Left ventricle myocardium inferior (tissue), 1 donor: Measurements from ENCODE around the gene PLAU. TPM values are rescaled to one million over a fixed set of nuclear protein-coding genes. Genes with fewer than 3 reads are reported as not detected.
A peak's percentile ranks its signal among the peaks of the same experiment; 100 is the strongest.

Experiments used
- DNase-seq: peaks from one replicate; pipeline ENCODE4 v3.0.0-alpha.2; 2020
- H3K27ac ChIP-seq: fragments of 200-600 bp; replicated peaks from 2 replicates; pipeline ENCODE4 v1.8.0; 2021
- H3K27me3 ChIP-seq: fragments of 200-600 bp; 2 replicates; pipeline ENCODE4 v1.8.0; 2021; ENCODE audit warnings: low read depth
- H3K36me3 ChIP-seq: fragments of 200-600 bp; 2 replicates; pipeline ENCODE4 v1.8.0; 2021
- H3K4me1 ChIP-seq: fragments of 200-600 bp; 2 replicates; pipeline ENCODE4 v1.8.0; 2021
- H3K4me3 ChIP-seq: fragments of 200-600 bp; 2 replicates; pipeline ENCODE4 v1.8.0; 2021; ENCODE audit warnings: mild to moderate bottlenecking, moderate library complexity
- H3K9me3 ChIP-seq: fragments of 200-600 bp; replicated peaks from 2 replicates; pipeline ENCODE4 v1.8.0; 2021
- intact Hi-C: fragments of 100-400 bp; cut with micrococcal nuclease; formaldehyde crosslinking; loops from one replicate; pipeline ENCODE4 v1.11.0; 2022
- total RNA-seq: library from RNA; stranded (reverse); fragmentation: NEBNext Ultra II Directional; extraction: Animal tissue kit (Norgen Biotek cat#: 25700); gene quantifications from one replicate; pipeline ENCODE4 v1.2.1, GENCODE V29; 2021
- TF ChIP-seq, protein P1 (sequence below): fragments of 200-600 bp; IDR thresholded peaks from 2 replicates; pipeline ENCODE4 v1.8.0; 2021; ENCODE audit warnings: antibody characterized with exemption, mild to moderate bottlenecking, borderline replicate concordance
- donor health status: DM: no; HTN: yes; CAD: no; lungs with severe emphysema.

Gene PLAU
- total RNA-seq, 1 donor from 2014 or later = 4.9 TPM

DNA sequence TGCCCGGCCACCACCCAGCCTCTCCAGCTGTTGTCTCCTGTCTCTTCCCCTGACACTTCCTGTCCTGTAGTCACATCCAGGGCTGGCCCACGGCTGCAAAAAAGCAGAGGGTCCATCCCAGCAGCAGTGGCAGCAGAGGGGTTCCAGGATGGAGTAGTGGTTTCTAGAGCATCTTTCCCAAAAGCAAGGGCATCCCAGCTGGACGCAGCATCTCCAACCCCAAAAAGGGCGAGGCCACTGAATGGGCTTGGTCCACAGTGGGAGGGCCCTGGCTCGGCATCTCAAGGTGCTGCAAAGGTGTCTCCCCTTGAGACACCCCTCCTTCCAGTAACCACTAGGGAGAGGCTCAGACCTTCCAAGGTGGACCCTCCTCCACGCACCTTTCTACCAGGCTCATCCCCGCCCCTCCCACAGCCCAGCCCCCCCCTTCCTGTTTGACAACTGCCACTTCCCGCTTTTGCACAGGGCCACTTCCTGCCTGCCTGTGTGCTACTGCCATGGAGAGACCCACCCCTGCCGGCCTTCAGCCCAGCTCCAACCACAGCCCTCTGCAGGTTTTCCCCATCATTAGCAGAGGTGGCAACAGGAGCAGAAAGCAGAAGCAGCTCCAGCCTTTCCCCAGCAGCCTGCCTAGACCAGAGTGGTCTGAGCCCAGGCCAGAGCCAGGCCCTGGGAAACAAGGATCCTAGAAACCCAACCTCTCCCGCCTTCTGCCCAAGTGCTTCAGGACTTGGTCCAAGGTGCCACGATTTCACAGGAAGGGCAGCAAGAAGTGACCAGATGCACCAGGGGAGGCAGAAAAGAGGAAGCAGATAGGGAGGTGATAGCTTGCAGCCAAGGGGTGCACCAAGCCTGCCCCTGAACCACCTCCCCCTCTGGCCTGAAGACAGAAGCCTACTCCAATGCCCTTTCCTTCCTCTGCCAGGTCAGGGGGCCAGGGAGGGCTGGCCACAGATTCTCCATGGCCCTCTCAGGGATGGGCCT, 45.2 kb upstream of the PLAU start:
- Histone ChIP-seq H3K36me3 (peaks cover 19% of the 10 kb centered on the region), H3K4me1 (peaks cover 45% of the 10 kb centered on the region), H3K4me3 (no peak overlapping the region), H3K27me3 (peaks cover 19% of the 10 kb centered on the region), H3K9me3 (no peaks in the 10 kb centered on the region), H3K27ac (peak overlapping the region; percentile 77)
- TF ChIP-seq, protein P1, sequence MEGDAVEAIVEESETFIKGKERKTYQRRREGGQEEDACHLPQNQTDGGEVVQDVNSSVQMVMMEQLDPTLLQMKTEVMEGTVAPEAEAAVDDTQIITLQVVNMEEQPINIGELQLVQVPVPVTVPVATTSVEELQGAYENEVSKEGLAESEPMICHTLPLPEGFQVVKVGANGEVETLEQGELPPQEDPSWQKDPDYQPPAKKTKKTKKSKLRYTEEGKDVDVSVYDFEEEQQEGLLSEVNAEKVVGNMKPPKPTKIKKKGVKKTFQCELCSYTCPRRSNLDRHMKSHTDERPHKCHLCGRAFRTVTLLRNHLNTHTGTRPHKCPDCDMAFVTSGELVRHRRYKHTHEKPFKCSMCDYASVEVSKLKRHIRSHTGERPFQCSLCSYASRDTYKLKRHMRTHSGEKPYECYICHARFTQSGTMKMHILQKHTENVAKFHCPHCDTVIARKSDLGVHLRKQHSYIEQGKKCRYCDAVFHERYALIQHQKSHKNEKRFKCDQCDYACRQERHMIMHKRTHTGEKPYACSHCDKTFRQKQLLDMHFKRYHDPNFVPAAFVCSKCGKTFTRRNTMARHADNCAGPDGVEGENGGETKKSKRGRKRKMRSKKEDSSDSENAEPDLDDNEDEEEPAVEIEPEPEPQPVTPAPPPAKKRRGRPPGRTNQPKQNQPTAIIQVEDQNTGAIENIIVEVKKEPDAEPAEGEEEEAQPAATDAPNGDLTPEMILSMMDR = no peak
- peak; percentile 57 for DNase-seq
- intact Hi-C loops = no loop called here

DNA sequence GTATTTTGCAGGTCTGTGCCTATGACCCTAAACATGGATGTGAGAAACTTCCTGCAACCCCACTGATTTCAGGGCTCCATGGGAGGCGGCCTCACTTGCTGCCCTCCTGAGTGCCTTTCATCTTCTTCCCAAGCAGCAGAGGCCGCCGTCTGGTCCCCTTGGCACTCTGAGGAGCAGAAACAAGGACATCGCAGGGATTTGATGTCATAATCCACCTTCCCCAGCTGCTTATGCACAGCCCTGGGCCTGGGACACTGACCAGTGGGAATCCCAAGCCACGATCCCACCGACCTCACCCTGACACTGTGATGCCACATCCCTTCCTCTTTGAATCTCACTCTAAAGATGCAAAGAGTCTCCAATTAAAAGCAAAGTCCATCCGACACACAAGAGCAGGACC, 44.3 kb upstream of the PLAU start:
- Histone ChIP-seq H3K27ac (peak overlapping the region; percentile 77), H3K36me3 (peaks cover 20% of the 10 kb centered on the region), H3K4me3 (no peak overlapping the region), H3K4me1 (peaks cover 45% of the 10 kb centered on the region), H3K27me3 (peaks cover 14% of the 10 kb centered on the region), H3K9me3 (no peaks in the 10 kb centered on the region)
- no peak for DNase-seq
- intact Hi-C loops = no loop called here
- TF ChIP-seq, protein P1 = no peak

DNA sequence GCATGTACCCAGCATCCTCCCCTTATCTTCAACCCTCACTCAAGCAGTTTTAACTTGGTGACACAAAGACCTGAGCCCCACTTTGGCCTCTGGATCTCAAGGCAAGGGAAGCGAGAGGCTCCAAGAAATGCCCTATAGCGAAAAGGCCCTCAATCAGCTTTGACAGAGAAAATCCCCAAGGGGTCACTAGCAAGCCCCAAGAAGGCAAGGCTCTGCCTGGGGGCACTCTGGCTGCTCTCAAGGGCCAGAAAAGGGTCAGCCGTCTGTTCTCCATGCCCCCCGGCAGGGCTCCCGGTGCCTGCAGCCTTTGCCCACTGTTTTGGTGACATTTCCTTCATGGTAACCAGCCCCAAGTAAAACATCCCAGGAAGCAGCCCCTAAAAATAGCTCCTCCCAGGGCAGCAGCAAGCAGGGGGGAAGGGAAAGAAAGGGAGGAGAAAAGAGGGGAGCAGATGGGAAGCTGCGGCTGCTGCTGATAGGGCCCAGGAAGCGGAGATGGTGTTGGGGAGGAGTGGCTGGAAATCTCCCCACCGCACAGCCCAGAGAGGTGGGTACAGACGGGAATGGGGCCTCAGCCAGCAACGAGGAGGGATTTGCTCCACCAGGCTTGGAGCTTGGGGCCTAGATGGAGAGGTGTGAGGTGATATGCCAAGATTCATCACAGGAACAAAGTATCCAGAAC, 43.7 kb upstream of the PLAU start:
- no peaks in the 10 kb centered on the region for H3K9me3 ChIP-seq
- H3K36me3 ChIP-seq = peaks cover 20% of the 10 kb centered on the region
- intact Hi-C loops = no loop called here
- H3K27me3 ChIP-seq = peaks cover 14% of the 10 kb centered on the region
- TF ChIP-seq, protein P1 = no peak
- peaks cover 49% of the 10 kb centered on the region for H3K4me1 ChIP-seq
- no peak for DNase-seq
- H3K27ac ChIP-seq = peak overlapping the region; percentile 77
- H3K4me3 ChIP-seq = no peak overlapping the region

DNA sequence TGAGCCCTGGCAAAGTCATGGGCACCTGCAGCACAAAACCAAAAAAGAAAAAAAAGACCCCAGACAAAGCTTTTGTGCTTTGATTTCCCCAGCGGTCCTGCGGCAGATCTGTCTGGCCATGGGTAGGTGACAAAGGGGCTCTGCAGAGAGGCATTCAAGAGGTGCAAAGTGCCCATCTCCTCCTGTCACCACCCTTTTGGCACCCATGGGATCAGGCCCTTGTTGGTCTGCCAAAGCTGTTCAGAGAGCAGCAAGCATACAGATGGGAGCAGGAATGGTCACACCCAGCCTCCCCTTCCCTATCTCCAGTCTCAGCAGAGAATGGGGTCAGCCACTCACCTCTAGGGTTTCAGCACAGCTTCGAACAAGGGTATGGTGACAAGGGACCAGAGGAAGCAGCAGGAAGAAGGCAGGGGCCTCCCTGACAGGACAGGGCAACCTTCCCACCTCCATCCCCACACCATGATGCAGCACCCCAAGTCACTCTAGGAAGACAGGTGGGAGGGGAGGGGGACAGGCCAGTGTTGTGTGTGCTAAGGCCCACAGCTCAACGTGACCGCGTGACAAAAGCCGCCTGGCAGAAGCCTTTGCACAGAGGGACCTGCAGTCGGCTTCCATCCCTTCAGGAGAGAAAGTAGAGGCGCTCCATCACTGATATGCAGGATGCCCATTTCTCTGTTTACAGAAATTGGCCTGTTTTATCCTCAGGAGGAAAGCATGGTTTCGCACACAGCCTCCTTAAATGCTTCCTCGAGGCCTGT, 42.9 kb upstream of the PLAU start:
- TF ChIP-seq, protein P1 = no peak
- no peak overlapping the region for H3K4me3 ChIP-seq
- intact Hi-C loops = no loop called here

DNA sequence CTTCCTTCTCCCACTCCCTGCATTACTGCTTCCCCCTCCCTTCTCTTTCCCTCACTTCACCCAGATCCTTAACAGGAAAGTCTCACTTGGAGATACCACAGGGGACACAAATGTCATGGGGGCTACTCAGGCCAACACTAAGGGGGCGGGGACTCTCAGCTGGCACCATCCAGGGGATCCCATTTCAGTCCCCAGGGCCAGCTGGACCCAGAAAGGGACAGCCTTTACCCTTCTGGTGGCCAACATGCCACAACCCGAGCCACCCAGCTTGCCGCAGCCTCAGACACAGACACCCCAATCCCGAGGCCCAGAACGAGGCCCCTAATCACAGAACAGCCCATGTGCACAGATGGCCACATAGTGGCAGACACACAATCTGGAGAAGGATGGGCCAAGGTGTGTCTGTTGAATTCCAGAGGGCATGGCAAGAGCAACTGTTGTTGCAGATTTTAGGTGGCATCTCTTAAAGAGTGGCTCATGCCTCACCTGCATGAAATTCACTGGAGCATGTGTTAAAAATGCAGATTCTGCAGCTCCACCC, 42.2 kb upstream of the PLAU start:
- Histone ChIP-seq H3K4me3 (no peak overlapping the region), H3K4me1 (peaks cover 63% of the 10 kb centered on the region), H3K27me3 (peaks cover 14% of the 10 kb centered on the region), H3K9me3 (no peaks in the 10 kb centered on the region), H3K36me3 (peaks cover 16% of the 10 kb centered on the region), H3K27ac (no peak overlapping the region)
- intact Hi-C loops = no loop called here
- TF ChIP-seq, protein P1 = no peak
- DNase-seq = no peak

More for the DNA sequence above, 42.9 kb upstream of the PLAU start:
- peak; percentile 53 for DNase-seq
- Histone ChIP-seq H3K36me3 (peaks cover 23% of the 10 kb centered on the region), H3K9me3 (no peaks in the 10 kb centered on the region), H3K27ac (peak overlapping the region; percentile 77), H3K27me3 (peaks cover 14% of the 10 kb centered on the region), H3K4me1 (peaks cover 57% of the 10 kb centered on the region)
